ENCODE measurements around the gene NUBP1.
"Not testable (repeated sequence)": the region's sequence is repeated elsewhere in the genome, so short reads cannot be mapped to it uniquely, and the experiment has no call there.

NUBP1 gene

GRCh38 chr16:10752843-10753523 lies 9.3 kb downstream of the NUBP1 start:
- DNase-seq = no peak

GRCh38 chr16:10753670-10754069 lies 10.0 kb downstream of the NUBP1 start:
- no peak for DNase-seq

- no peak for DNase-seq
Observed at GRCh38 chr16:10754941-10755340, 11.3 kb downstream of the NUBP1 start.

GRCh38 chr16:10756574-10756973 lies 12.9 kb downstream of the NUBP1 start:
- DNase-seq = no peak

GRCh38 chr16:10760858-10761257 lies 17.2 kb downstream of the NUBP1 start:
- no peak for DNase-seq

- no peak for DNase-seq
Observed at GRCh38 chr16:10761373-10761772, 17.7 kb downstream of the NUBP1 start.

GRCh38 chr16:10762336-10763016 lies 18.8 kb downstream of the NUBP1 start:
- DNase-seq = no peak

GRCh38 chr16:10763456-10763855 lies 19.8 kb downstream of the NUBP1 start:
- no peak for DNase-seq

GRCh38 chr16:10765772-10766171 lies 22.1 kb downstream of the NUBP1 start:
- no peak for DNase-seq

GRCh38 chr16:10767127-10767526 lies 23.5 kb downstream of the NUBP1 start:
- no peak for DNase-seq

GRCh38 chr16:10769381-10769780 lies 25.7 kb downstream of the NUBP1 start:
- no peak for DNase-seq

- no peak for DNase-seq
Observed at GRCh38 chr16:10770907-10771306, 27.3 kb downstream of the NUBP1 start.

GRCh38 chr16:10776280-10776679 lies 32.6 kb downstream of the NUBP1 start:
- DNase-seq = no peak

GRCh38 chr16:10776923-10777322 lies 33.3 kb downstream of the NUBP1 start:
- not testable (repeated sequence) for DNase-seq

GRCh38 chr16:10777356-10777755 lies 33.7 kb downstream of the NUBP1 start:
- no peak for DNase-seq

- not testable (repeated sequence) for DNase-seq
Observed at GRCh38 chr16:10779908-10780307, 36.3 kb downstream of the NUBP1 start.

GRCh38 chr16:10780628-10781027 lies 37.0 kb downstream of the NUBP1 start:
- DNase-seq = no peak

- no peak for DNase-seq
Observed at GRCh38 chr16:10782628-10783027, 39.0 kb downstream of the NUBP1 start.

GRCh38 chr16:10787304-10787703 lies 43.7 kb downstream of the NUBP1 start:
- DNase-seq = no peak

- not testable (repeated sequence) for DNase-seq
Observed at GRCh38 chr16:10788630-10789029, 45.0 kb downstream of the NUBP1 start.

- DNase-seq = no peak
Observed at GRCh38 chr16:10791048-10791447, 47.4 kb downstream of the NUBP1 start.

GRCh38 chr16:10799736-10800135 lies 56.1 kb downstream of the NUBP1 start:
- no peak for DNase-seq

- no peak for DNase-seq
Observed at GRCh38 chr16:10805334-10805733, 61.7 kb downstream of the NUBP1 start.

GRCh38 chr16:10806698-10807097 lies 63.1 kb downstream of the NUBP1 start:
- no peak for DNase-seq

GRCh38 chr16:10808218-10808617 lies 64.6 kb downstream of the NUBP1 start:
- DNase-seq = no peak
